ENCODE measurements around the gene IFNL4. TPM values are rescaled to one million over a fixed set of nuclear protein-coding genes. Genes with fewer than 3 reads are reported as not detected.

IFNL4 gene
- total and polyA plus RNA-seq, 4 donors: not detected

GRCh38 chr19:39207293-39207836 is 41.3 kb downstream of the IFNL4 start:
- H3K27ac ChIP-seq (ENCODE audit: low read depth in 1 of 2, low read length in 2 of 2): no peak overlapping the region
- 63% methylated on average over 6 of the region's 6 CpGs for WGBS
- no peaks in the 10 kb centered on the region for H3K36me3 ChIP-seq (ENCODE audit: control insufficient read depth in 4 of 4, insufficient read depth in 3 of 4, low read depth in 1 of 4, low read length in 3 of 4)
- TF ChIP-seq EGR1 (IDR thresholded peaks at IDR 0.05; ENCODE audit: low read depth in 2 of 2) (no peak), GABPA (IDR thresholded peaks at IDR 0.05 in 1 of 2, conservative IDR thresholded peaks at IDR 0.05 in 1 of 2) (no peak), FOXA2 (IDR thresholded peaks at IDR 0.05) (no peak), NR2F2 (IDR thresholded peaks at IDR 0.05) (no peak)
- no peaks in the 10 kb centered on the region for H3K4me1 ChIP-seq (ENCODE audit: control insufficient read depth in 4 of 4, insufficient read depth in 4 of 4, low read length in 3 of 4)
- no peak overlapping the region for H3K4me3 ChIP-seq (ENCODE audit: low read depth in 1 of 3, low read length in 3 of 3)
- H3K9ac ChIP-seq (ENCODE audit: low read depth in 1 of 2, low read length in 2 of 2): no peak overlapping the region
- no peak for DNase-seq (ENCODE audit: low spot score)
- H3K9me3 ChIP-seq (ENCODE audit: control insufficient read depth in 4 of 4, low read length in 3 of 4): no peaks in the 10 kb centered on the region
- peaks cover 0 to 7% (median 3%) of the 10 kb centered on the region in 4 donors for H3K27me3 ChIP-seq (ENCODE audit: control insufficient read depth in 4 of 4, insufficient read depth in 4 of 4, low read length in 3 of 4)

- Histone ChIP-seq H3K4me3 (ENCODE audit: low read depth in 1 of 3, low read length in 3 of 3) (no peak overlapping the region), H3K27me3 (ENCODE audit: control insufficient read depth in 4 of 4, insufficient read depth in 4 of 4, low read length in 3 of 4) (peaks cover 0 to 7% (median 3%) of the 10 kb centered on the region in 4 donors), H3K27ac (ENCODE audit: low read depth in 1 of 2, low read length in 2 of 2) (no peak overlapping the region), H3K4me1 (ENCODE audit: control insufficient read depth in 4 of 4, insufficient read depth in 4 of 4, low read length in 3 of 4) (no peaks in the 10 kb centered on the region), H3K9ac (ENCODE audit: low read depth in 1 of 2, low read length in 2 of 2) (no peak overlapping the region), H3K9me3 (ENCODE audit: control insufficient read depth in 4 of 4, low read length in 3 of 4) (no peaks in the 10 kb centered on the region), H3K36me3 (ENCODE audit: control insufficient read depth in 4 of 4, insufficient read depth in 3 of 4, low read depth in 1 of 4, low read length in 3 of 4) (no peaks in the 10 kb centered on the region)
- no peak for DNase-seq (ENCODE audit: low spot score)
- TF ChIP-seq JUND (IDR thresholded peaks at IDR 0.05) (no peak), HNF4G (IDR thresholded peaks at IDR 0.05) (no peak), SP1 (IDR thresholded peaks at IDR 0.05) (no peak), GABPA (IDR thresholded peaks at IDR 0.05 in 1 of 2, conservative IDR thresholded peaks at IDR 0.05 in 1 of 2) (no peak), TAF1 (conservative IDR thresholded peaks at IDR 0.05) (no peak), RAD21 (IDR thresholded peaks at IDR 0.05) (no peak), CTCF (IDR thresholded peaks at IDR 0.05; ENCODE audit: low read depth, low read length, missing input control) (no peak), REST (IDR thresholded peaks at IDR 0.05) (no peak), RXRA (IDR thresholded peaks at IDR 0.05) (no peak), YY1 (IDR thresholded peaks at IDR 0.05) (no peak), FOXA2 (IDR thresholded peaks at IDR 0.05) (no peak), EGR1 (IDR thresholded peaks at IDR 0.05; ENCODE audit: low read depth in 2 of 2) (no peak)
- WGBS: 89% methylated on average over 6 of the region's 6 CpGs
Observed at GRCh38 chr19:39206122-39206521, 42.5 kb downstream of the IFNL4 start.

- H3K4me3 ChIP-seq (ENCODE audit: low read depth in 1 of 3, low read length in 3 of 3): no peak overlapping the region
- 94% methylated on average over 3 of the region's 3 CpGs for WGBS
- no peak overlapping the region for H3K9ac ChIP-seq (ENCODE audit: low read depth in 1 of 2, low read length in 2 of 2)
- no peaks in the 10 kb centered on the region for H3K36me3 ChIP-seq (ENCODE audit: control insufficient read depth in 4 of 4, insufficient read depth in 3 of 4, low read depth in 1 of 4, low read length in 3 of 4)
- no peak overlapping the region for H3K27ac ChIP-seq (ENCODE audit: low read depth in 1 of 2, low read length in 2 of 2)
- no peaks in the 10 kb centered on the region for H3K9me3 ChIP-seq (ENCODE audit: control insufficient read depth in 4 of 4, low read length in 3 of 4)
- no peak for TF ChIP-seq ZBTB33 (IDR thresholded peaks at IDR 0.05)
- no peak for TF ChIP-seq TAF1 (conservative IDR thresholded peaks at IDR 0.05)
- TF ChIP-seq MAX (IDR thresholded peaks at IDR 0.05): no peak
- TF ChIP-seq ATF3 (IDR thresholded peaks at IDR 0.05): no peak
- TF ChIP-seq NR2F2 (IDR thresholded peaks at IDR 0.05): no peak
- DNase-seq (ENCODE audit: low spot score): no peak
- no peaks in the 10 kb centered on the region for H3K4me1 ChIP-seq (ENCODE audit: control insufficient read depth in 4 of 4, insufficient read depth in 4 of 4, low read length in 3 of 4)
- peaks cover 0 to 7% (median 3%) of the 10 kb centered on the region in 4 donors for H3K27me3 ChIP-seq (ENCODE audit: control insufficient read depth in 4 of 4, insufficient read depth in 4 of 4, low read length in 3 of 4)
Observed at GRCh38 chr19:39205449-39205764, 43.2 kb downstream of the IFNL4 start.

Measured in liver (tissue), 9 donors.